A673 (cell line): ENCODE data around the gene FTSJ3. TPM values are rescaled to one million over a fixed set of nuclear protein-coding genes. Genes with fewer than 3 reads are reported as not detected.

Experiments used
- BruUV-seq: library from RNA; stranded (reverse); fragments of 400-500 nt; replicated peaks from 2 replicates; lab custom pipeline; 2021; lab: Mats Ljungman, UMichigan
- CTCF ChIA-PET: fragments of 300-600 bp; sonication (Branson Sonifier 250); formaldehyde crosslinking; loops from one replicate; lab custom pipeline; 2022; ENCODE audit warnings: antibody characterized with exemption; lab: Charles Lee
- POLR2A ChIA-PET: fragments of 300-600 bp; sonication (Branson Sonifier 250); formaldehyde crosslinking; loops from one replicate; lab custom pipeline; 2022; ENCODE audit warnings: antibody characterized with exemption; ENCODE audit not compliant: low non-redundant PET; lab: Charles Lee
- DNase-seq: peaks from one replicate; pipeline ENCODE4 v3.0.0-alpha.2; 2015; ENCODE audit warnings: low spot score
- H3K27ac ChIP-seq: fragments of 200-600 bp; sonication (generic); 2 replicates; pipeline ENCODE4 v1.5.1; 2016; ENCODE audit warnings: mixed run types, low read depth, mild to moderate bottlenecking, mixed read lengths, antibody characterized with exemption, low read length; ENCODE audit not compliant: poor library complexity, severe bottlenecking
- H3K27me3 ChIP-seq: fragments of 200-600 bp; sonication (generic); replicated peaks from 2 replicates; pipeline ENCODE4 v1.6.1; 2017; ENCODE audit warnings: mixed run types, low read depth, mild to moderate bottlenecking, mixed read lengths, antibody characterized with exemption, low read length; ENCODE audit not compliant: insufficient read depth, poor library complexity
- H3K36me3 ChIP-seq: fragments of 200-600 bp; sonication (generic); 2 replicates; pipeline ENCODE4 v1.6.1; 2016; ENCODE audit warnings: mixed run types, mild to moderate bottlenecking, mixed read lengths, antibody characterized with exemption, low read length; ENCODE audit not compliant: insufficient read depth, poor library complexity, severe bottlenecking
- H3K4me1 ChIP-seq: fragments of 200-600 bp; sonication (generic); 2 replicates; pipeline ENCODE4 v1.6.1; 2017; ENCODE audit warnings: mixed run types, mild to moderate bottlenecking, mixed read lengths, antibody characterized with exemption, low read length; ENCODE audit not compliant: insufficient read depth, poor library complexity, severe bottlenecking
- H3K4me3 ChIP-seq: fragments of 200-600 bp; sonication (generic); 2 replicates; pipeline ENCODE4 v1.5.1; 2016; ENCODE audit warnings: low read depth, mixed run types, mild to moderate bottlenecking, mixed read lengths, low read length; ENCODE audit not compliant: poor library complexity, severe bottlenecking
- H3K9me3 ChIP-seq: fragments of 200-600 bp; sonication (generic); 2 replicates; pipeline ENCODE4 v1.6.1; 2016; ENCODE audit warnings: mixed run types, low read depth, mild to moderate bottlenecking, mixed read lengths, antibody characterized with exemption, low read length; ENCODE audit not compliant: poor library complexity, severe bottlenecking
- EZH2 ChIP-seq: fragments of 200-600 bp; sonication (generic); IDR thresholded peaks from 2 replicates; pipeline ENCODE4 v1.6.1; 2017; ENCODE audit warnings: borderline replicate concordance, low read depth, mild to moderate bottlenecking, mixed read lengths, antibody characterized with exemption, low read length; ENCODE audit not compliant: poor library complexity, severe bottlenecking
- intact Hi-C: fragments of 100-400 bp; cut with micrococcal nuclease; formaldehyde crosslinking; loops from one replicate; pipeline ENCODE4 v1.10.0; 2022; ENCODE audit not compliant: unreplicated experiment
- total RNA-seq: library from RNA; stranded (reverse); gene quantifications from 2 replicates; pipeline ENCODE4 v1.2.3, GENCODE V29; 2021
- TF ChIP-seq, protein P1 (sequence below): fragments of 300-800, 200-600 bp; sonication (generic); conservative IDR thresholded peaks from 2 replicates; pipeline ENCODE4 v1.5.1; 2017; ENCODE audit warnings: low read depth, mild to moderate bottlenecking, antibody characterized with exemption, low read length, moderate library complexity, mixed read lengths

The FTSJ3 gene
- total RNA-seq, 1 experiment from 2014 or later: 90.4 TPM

- Histone ChIP-seq H3K27me3 (no peaks in the 10 kb centered on the region), H3K36me3 (no peaks in the 10 kb centered on the region), H3K4me3 (no peak overlapping the region), H3K27ac (no peak overlapping the region), H3K4me1 (no peaks in the 10 kb centered on the region), H3K9me3 (no peaks in the 10 kb centered on the region)
- no TSS peak for BruUV-seq
- TF ChIP-seq EZH2: no peak
- TF ChIP-seq, protein P1, sequence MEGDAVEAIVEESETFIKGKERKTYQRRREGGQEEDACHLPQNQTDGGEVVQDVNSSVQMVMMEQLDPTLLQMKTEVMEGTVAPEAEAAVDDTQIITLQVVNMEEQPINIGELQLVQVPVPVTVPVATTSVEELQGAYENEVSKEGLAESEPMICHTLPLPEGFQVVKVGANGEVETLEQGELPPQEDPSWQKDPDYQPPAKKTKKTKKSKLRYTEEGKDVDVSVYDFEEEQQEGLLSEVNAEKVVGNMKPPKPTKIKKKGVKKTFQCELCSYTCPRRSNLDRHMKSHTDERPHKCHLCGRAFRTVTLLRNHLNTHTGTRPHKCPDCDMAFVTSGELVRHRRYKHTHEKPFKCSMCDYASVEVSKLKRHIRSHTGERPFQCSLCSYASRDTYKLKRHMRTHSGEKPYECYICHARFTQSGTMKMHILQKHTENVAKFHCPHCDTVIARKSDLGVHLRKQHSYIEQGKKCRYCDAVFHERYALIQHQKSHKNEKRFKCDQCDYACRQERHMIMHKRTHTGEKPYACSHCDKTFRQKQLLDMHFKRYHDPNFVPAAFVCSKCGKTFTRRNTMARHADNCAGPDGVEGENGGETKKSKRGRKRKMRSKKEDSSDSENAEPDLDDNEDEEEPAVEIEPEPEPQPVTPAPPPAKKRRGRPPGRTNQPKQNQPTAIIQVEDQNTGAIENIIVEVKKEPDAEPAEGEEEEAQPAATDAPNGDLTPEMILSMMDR: no peak
- POLR2A ChIA-PET: no interaction called here
- no peak for DNase-seq
- intact Hi-C loops: no loop called here
- CTCF ChIA-PET: no interaction called here
Observed at GRCh38 chr17:63850401-63850800, 22.9 kb upstream of the FTSJ3 start.

DNA sequence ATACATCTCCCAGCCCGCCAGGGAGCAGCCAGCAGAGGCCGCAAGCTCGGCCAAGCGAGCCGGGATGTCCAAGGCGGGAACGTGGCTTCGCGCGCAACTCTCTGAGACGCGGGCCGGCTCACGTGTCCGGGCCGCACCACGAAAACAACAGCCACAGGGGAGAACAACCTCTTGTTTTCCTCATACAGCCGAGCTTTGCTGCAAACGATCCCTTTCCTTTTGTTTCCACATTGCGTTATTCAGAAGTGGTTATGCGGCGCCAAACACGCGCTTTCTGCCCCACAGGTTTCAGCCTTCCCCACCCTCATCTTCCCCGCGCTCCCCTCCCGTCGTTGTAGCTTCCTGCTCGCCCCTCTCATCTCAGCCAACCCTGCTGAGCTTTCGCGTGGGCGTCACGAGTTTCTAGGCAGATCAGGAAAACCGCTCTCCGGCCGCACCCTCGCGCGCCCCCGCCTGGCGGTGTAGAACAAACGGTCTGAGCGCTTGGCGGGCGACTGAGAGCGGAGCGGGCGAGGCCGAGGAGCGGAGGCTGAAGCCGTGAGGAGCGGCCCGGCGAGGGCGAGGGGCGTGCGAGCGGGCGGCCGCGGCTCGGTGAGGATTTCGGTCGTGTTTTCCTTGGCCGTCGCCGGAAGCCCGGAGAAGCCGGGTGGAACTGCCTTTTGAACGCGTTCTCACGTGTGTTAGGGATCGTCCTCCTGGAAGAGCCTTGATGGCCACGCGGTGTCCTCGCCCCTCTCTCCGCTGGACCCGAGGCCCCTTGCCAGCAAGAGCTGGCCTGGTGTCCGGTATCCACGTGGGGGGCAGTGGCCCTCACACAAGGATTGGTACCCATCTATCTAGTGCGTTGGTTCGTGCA is 21.6 kb upstream of the FTSJ3 start:
- H3K36me3 ChIP-seq: no peaks in the 10 kb centered on the region
- peak; percentile 53 for DNase-seq
- ChIA-PET CTCF (interaction anchor here (0.6 kb wide), 1 partner anchor 272 kb away, joined by 3 read pairs; no protein-coding TSS in a partner anchor), POLR2A (no interaction called here)
- TF ChIP-seq, protein P1: 0 out of 2 replicates have a peak, but pooled peaks have one; percentile 29
- TF ChIP-seq EZH2: no peak
- H3K4me3 ChIP-seq: no peak overlapping the region
- H3K9me3 ChIP-seq: no peaks in the 10 kb centered on the region
- BruUV-seq: no TSS peak
- no peaks in the 10 kb centered on the region for H3K27me3 ChIP-seq
- H3K27ac ChIP-seq: no peak overlapping the region
- intact Hi-C loops: no loop called here
- no peaks in the 10 kb centered on the region for H3K4me1 ChIP-seq

- no peaks in the 10 kb centered on the region for H3K9me3 ChIP-seq
- no peaks in the 10 kb centered on the region for H3K36me3 ChIP-seq
- H3K4me3 ChIP-seq: no peak overlapping the region
- TF ChIP-seq, protein P1: no peak
- TF ChIP-seq EZH2: no peak
- H3K4me1 ChIP-seq: no peaks in the 10 kb centered on the region
- no peak overlapping the region for H3K27ac ChIP-seq
- BruUV-seq: no TSS peak
- intact Hi-C loops: no loop called here
- ChIA-PET CTCF (no interaction called here), POLR2A (no interaction called here)
- no peaks in the 10 kb centered on the region for H3K27me3 ChIP-seq
- no peak for DNase-seq
Observed at GRCh38 chr17:63847525-63848249, 20.2 kb upstream of the FTSJ3 start.
